GM21529 (cell line): ENCODE measurements around the gene SDR39U1.

Source experiments
- ATAC-seq: cut with Tn5 transposase; IDR thresholded peaks from one replicate; pipeline ENCODE4 v1.9.1; 2021; ENCODE audit not compliant: unreplicated experiment

The SDR39U1 gene

DNA sequence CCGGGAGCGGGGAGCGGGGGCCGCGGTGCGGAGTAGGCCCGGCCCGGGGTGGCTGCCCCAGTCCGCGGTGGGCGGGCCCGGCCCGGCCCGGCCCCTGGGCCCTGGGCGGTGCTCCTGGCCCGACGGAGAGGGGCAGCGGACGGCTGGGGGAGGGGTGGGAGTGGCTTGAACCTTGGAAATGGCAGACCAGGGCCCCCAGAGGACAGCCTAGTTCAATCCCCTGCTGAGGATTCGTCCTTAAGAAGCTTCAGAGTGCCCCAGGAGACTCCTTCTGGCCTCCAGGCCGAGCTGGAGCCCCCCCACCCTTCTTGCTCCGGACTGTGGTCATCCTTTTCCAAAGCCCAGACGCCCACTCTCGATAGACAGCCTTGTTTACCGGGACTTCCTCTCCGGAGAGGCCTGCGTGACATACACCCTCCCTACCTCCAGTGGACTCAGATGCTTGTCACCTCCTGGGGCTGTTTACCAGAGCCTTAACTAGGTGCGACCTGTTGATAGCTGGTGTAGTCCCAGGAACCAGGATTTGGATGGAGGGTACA is 12.4 kb downstream of the SDR39U1 start:
- ATAC-seq: peak; percentile 58

DNA sequence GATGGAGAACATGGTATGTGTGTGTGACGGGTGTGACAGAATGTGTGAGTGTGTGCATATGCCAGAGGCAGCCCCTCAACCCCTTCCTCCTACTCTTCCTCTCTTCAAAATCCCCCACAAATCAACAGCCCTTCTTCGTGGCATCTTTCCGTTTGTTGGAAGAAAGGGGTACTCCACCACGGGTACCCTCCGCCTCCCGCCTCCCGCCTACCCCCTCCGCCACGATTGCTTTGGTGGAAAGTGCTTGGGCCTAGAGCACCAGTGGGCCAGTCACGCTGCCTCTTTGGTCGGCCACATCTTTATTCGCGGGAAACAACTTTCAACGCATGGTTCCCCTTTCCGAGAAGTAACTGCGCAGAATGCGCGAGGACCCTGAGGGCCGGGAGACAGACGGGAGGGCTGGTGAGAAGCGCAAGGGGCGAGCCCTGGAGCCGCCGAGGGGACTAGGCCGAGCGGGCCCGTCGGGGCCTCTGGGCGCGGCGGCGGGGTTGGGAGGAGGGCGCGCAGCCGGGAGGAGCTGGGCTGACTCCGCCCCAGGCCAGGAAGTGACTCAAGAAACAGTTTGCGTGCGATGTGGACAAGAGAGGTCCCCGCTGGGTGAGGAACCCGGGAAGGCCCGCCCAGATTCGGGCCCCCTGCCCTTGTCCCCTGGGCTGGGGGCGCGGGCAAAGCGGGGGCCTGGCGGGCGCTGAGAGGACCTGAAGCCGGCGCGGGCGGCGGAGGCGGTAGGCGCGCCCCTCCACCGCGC is 13.0 kb downstream of the SDR39U1 start, which contains the start of the genes CBLN3 and KHNYN:
CBLN3 (minus strand) TSS at position 274 of the 748 bp plus-strand sequence. CDS start 614 bp downstream, outside the sequence.
KHNYN (plus strand) TSS at position 560 of the 748 bp plus-strand sequence. CDS start 777 bp downstream, outside the sequence.
- peak; percentile 87 for ATAC-seq

DNA sequence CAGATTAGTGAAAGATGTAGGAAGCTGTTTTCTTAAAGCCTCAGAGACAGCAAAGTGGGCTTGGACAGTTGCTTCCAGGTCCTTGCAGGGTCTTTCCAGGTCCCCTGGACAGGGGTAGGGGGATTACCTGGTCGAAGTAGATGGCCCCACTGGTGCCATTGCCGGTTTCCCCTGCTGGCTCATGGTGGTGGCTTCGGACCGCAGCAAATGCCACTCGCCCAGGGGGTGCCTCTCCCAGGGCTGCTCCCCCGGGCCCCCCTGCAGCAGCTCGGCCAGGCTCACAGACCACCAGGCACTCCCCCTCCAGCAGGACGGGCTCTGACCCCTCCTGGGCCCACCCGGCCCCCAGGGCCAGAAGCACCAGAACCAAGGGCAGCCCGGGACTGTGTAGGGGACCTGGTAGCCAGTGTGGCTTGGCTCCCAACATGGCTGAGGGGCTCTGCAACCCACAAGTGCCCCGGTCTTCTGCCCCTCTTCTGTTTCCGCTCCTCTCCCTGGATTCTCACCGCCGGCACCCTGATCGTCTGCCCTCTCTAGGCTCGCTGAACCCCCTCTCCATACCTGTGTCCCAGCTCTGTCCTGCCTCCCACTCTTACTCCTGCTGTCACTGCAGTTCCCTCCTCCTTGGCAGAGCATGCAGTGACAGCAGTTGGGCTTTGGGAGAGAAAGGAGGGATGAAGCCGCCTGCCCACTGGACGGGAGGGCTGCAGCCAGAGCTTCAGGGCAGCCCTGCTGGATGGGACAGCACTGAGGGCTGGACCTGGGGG is 13.8 kb downstream of the SDR39U1 start:
- no peak for ATAC-seq

DNA sequence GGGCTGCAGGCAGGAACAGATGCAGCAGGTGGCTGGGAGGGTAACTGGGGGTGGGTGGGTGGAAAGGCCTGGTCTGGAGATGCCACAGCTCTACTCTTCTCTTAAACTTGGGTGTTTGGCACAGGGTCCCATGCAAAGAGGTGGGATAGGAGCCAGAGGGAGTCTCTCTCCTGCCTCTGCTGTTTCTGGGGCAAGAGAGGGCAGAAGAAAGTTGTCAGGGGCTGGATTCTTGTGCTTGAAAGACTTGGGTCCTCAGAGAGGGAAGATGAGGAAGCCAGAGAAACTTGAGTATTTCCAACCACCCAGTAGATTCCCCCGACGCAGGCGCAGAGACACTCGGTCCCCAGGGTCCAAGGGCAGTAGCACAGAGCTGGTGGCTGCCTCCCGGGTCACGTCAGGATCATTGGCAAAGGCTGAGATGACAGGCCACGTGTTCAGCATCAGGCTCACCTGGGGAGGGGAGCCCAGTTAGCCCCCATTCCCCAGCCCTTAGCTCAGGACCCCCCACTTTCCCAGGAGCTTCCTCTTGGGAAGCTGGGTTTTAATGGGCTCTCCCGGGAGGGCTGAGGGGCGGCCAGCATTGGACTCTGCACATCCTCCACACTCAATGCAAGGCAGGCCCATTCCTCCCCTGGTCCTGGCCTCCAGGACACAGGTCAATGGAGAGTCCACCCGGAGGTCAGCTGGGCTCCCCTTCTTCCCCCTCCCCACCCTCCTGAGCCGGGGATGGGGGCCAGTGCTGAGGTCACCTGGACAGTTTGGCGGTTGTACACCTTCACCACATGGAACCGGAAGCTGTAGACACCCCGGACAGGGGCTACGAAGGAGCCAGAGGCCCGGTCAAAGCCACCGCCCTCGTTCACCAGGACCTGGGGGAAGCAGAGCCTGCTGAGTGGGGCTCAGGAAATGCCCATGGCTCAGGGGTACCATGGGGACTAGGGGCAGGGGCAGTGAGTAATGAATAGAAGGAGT is 14.8 kb downstream of the SDR39U1 start:
- no peak for ATAC-seq

DNA sequence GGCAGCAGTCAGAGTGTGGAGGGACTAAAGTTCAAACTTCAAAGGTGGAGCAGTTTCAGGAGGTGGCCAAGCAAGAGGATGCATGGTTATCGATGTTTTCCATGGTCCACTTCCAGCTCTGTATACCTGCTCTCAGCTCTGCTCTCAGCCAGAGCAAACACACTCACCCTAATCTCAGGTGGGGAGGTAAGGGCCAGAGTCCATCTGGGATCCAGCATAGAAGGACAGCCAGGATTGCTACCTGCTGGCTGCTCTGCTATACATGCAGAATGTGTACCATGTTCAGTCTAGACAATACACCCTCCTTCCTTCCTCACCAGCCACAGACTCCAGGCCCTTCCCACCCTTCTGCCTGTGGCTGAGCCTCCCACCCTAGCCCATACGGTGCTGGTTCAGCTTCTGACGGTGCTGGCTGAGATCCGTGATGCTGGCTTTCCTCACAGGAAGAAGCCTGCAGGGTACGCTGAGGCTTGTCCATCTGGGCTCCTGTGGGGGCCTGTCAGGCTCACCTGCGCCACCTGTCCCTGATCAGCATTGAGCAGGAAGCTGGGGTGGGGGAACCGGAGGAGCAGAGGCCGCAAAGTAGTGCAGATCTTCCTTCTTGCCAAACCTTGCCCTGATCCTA is 15.6 kb downstream of the SDR39U1 start:
- no peak for ATAC-seq

DNA sequence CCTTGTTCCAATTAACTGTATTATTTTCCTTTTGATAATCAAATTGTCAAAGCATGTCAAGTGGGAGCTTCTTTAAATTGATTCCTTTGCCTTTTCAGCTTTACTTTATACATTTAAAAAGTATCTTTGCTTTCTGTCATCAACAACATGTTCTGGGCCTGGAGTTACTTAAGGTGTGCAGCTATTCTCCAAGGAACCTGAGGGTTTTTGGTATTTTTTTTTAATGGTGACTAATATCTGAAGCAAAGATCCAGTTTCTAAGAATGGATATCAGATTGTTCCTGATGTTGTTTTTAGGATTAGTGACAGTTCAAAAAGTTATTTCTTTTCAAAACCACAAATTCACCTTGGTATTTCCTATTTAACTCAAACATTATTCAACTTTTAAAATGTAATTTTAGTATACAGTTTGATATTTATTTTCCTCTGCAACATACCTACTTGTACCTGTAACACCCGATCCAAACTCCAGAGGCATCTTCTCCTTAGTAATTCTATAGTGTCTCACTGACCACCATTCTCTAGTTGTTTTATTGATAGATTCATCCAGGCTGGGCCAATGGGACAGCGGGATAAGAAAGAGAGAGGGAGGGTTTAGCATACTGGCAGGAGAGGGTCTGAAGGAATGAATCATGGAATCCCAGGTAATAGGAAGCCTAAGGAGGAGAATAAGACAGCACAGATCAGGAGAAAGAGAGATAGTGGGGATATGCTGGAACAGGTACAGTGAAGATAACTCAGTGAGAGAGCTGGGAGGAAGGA is 16.2 kb downstream of the SDR39U1 start:
- ATAC-seq: no peak

DNA sequence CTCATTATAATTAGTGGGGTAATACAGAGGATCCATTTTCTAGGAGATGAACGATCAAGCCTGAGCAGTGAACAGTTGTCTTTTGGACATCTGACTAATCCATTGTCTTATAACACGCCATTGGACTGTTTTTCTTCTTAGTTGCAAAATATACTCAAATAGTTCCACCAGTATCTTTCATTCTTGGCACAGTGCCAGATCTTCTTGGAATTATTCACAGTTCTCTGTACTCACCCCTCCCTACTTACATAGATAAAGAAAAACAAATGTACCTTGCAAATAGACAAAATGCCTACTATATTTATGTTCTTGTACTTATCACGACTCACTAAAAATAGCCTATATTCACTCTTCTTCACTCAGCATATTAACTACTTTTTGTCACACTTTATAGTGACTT is 16.9 kb downstream of the SDR39U1 start:
- ATAC-seq: no peak

DNA sequence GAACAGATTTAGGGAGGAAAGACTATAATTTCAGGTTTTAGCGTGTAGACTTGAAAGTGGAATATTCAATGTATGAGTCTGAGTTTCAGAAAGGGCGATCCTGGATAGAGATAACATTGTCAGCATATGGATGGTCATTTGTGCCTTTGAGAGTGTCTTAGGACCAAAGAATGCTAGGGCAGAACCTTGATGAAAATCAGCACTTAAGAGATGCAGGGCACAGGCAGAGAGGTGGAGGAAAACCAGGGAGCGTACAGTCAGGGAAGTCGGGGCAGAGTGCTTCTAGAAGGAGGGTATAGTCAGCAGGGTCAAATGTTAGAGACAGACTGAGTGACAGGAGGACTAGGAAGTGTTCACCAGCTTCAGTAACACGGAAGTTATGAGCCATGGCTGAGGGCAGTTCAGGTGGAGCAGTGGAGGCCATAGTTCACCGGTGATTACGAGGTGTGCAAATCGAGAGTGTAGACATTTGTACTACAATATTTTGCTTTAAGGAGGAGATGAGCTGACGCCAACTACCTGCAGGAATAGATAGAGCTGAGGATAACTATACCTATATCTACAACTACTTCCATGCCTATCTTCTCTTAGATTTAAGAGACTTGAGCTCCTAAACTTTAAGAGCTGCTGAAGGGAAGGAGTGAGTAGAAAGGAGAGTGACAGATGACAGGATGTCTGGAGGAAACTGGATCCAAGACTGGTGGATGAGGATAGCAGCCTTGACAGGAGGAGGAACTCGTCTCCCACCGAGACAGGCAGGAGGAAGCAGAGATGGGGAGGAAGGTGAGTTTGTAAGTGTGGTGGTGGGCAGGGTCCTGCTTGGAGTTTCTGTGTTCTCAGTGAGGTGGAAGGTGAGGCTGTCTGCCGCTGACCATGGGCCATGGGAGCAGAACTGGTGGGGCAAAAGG is 19.6 kb downstream of the SDR39U1 start:
- no peak for ATAC-seq

DNA sequence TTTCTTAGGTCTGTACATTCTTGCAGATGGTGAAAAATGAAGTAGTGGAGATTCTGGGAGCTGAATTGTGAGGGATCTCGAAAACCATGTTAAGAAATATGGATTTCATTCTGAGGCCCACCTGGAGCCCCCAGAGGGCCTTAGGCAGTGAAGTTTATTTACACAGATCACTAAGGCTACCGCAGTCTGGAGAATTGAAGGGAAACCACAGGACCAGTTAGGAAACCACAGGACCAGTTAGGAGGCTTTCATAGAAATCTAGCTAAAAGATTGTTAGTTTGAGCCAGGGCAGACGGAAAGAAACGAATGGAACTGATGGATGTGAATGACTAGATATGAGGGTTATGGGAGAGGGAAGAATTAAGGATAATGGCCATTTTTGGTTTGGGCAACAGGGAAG is 20.3 kb downstream of the SDR39U1 start:
- ATAC-seq: no peak

DNA sequence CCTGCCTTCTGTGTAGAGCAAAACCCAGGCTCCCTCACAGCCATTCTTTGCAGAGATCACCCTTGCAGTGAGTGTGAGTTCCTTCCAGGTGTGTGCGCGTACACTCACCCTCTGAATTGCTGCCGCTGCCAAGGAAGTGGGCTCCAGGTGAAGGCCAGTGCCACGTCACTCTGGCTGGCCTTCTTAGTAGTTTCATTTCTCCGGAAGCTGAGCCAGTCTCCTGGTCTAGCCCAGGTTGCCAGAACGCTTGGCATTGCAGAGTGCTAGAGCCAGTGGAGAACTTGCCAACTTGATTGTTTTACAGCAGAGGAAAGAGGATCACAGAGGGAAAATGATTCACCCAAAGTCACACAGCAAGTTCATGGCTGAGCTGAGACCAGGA is 24.1 kb downstream of the SDR39U1 start:
- ATAC-seq: no peak

DNA sequence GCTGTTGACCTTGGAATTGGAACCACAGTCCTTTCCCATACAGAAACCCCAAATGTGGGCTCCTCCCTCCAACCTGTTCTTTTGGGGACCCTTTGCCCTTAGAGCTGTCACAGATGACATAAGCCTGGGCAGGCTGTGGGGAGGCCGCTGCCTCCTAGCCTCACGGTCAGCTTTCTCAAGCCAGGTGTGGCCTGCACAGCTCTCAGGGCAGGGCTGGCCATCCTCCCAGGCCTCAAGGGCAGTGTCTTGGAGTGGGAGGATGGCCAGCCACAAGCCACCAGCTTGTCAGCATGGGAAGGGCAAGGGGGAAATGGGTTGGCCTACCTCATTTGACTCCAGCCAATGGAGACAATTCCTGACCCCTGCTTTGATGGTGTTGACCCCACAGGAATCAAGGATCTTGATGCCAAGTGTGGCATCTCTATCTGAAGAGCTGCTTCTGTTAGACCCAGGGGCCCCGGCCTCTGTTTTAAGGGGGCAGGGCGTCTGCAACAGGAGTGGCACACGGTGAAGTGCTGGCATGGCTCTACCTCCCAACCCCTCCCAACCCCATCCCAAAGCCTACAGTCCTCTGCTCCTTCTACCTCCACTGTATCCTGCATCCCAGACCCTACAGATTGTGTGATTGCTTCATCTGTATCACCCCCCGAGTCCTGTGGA is 24.6 kb downstream of the SDR39U1 start:
- ATAC-seq: no peak

DNA sequence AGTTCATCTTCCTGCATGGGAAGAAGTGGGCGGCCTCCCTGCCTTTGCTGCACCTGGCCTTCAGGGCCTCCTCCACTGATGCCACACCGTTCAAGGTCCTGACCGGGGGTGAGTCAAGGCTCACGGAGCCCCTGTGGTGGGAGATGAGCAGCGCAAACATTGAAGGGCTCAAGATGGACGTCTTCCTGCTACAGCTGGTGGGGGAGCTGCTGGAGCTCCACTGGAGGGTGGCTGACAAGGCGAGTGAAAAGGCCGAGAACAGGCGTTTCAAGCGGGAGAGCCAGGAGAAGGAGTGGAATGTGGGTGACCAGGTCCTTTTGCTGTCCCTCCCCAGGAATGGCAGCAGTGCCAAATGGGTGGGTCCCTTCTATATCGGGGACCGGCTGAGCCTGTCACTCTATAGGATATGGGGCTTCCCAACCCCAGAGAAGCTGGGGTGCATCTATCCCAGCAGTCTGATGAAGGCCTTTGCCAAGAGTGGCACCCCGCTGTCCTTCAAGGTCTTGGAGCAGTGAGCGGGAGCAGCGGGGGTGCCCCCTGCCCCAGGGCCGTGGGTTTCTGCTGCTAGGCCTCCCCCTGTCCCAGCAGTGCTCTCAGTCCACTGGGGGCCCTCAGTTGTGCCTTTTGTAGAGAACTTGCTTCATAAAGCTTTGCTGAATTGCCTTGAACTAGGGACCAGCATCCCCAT is 25.5 kb downstream of the SDR39U1 start:
- ATAC-seq: no peak

DNA sequence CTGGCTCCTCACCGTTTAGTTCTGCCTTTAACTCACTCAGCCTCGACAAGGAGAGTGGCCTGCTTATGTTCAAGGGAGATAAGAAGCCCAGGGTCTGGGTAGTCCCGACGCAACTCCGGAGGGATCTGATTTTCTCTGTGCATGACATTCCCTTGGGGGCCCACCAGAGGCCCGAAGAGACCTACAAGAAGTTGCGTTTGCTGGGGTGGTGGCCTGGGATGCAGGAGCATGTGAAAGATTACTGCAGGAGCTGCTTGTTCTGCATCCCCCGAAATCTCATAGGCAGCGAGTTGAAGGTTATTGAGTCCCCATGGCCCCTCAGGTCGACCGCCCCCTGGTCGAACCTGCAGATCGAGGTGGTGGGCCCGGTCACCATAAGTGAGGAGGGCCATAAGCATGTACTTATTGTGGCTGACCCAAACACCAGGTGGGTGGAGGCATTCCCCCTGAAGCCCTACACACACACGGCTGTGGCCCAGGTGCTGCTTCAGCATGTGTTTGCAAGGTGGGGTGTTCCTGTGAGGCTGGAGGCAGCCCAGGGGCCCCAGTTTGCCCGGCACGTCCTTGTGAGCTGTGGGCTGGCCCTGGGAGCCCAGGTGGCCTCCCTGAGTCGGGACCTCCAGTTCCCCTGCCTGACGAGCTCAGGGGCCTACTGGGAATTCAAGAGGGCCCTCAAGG is 26.2 kb downstream of the SDR39U1 start:
- no peak for ATAC-seq

DNA sequence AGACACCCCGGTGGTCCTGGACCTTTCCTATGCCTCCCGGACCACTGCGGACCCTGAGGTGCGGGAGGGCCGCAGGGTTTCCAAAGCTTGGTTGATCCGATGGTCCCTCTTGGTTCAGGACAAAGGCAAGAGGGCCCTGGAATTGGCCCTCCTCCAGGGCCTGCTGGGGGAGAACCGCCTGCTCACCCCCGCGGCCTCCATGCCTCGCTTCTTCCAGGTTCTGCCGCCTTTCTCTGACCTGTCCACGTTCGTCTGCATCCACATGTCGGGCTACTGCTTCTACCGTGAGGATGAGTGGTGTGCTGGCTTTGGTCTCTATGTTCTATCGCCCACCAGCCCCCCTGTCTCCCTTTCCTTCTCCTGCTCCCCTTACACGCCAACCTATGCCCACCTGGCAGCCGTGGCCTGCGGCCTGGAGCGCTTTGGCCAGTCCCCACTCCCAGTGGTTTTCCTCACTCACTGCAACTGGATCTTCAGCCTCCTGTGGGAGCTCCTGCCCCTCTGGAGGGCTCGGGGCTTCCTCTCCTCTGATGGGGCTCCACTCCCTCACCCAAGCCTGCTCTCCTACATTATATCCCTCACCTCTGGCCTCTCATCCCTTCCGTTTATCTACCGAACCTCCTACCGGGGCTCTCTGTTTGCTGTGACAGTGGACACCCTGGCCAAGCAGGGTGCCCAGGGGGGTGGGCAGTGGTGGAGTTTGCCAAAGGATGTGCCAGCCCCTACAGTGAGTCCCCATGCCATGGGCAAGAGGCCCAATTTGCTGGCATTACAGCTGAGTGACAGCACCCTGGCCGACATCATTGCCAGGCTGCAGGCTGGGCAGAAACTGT is 26.9 kb downstream of the SDR39U1 start:
- no peak for ATAC-seq

DNA sequence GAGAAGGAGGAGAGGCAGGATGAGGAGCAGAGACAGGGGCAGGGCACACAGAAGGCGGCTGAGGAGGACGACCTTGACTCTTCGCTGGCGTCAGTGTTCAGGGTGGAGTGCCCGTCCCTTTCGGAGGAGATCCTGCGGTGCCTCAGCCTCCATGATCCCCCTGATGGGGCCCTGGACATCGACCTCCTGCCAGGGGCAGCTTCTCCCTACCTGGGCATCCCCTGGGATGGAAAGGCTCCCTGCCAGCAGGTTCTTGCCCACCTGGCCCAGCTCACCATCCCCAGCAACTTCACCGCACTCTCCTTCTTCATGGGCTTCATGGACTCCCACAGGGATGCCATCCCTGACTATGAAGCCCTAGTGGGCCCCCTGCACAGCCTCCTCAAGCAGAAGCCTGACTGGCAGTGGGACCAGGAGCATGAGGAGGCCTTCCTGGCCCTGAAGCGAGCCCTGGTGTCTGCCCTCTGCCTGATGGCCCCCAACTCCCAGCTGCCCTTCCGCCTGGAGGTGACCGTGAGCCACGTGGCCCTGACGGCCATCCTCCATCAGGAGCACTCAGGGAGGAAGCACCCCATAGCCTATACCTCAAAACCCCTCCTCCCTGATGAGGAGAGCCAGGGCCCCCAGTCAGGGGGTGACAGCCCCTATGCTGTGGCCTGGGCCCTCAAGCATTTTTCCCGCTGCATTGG is 27.7 kb downstream of the SDR39U1 start:
- ATAC-seq: no peak
